Activated effector memory CD4-positive, alpha-beta T cell treated with anti-CD3 and anti-CD28 coated beads, Interleukin-2, amount 50 U/mL, for 16 hours (primary cell): Measurements from ENCODE around the gene MECP2.

ENCODE experiments used
- DNase-seq: peaks from one replicate; pipeline ENCODE4 v3.0.0-alpha.2; 2020

Gene MECP2

GRCh38 chrX:154059231-154059630 lies 38.3 kb downstream of the MECP2 start:
- DNase-seq = no peak

- DNase-seq = no peak
Measured at GRCh38 chrX:154058214-154058997, 39.1 kb downstream of the MECP2 start.

- DNase-seq = no peak
Measured at GRCh38 chrX:154057791-154058190, 39.7 kb downstream of the MECP2 start.

- DNase-seq = peak; percentile 63
Measured at GRCh38 chrX:154056770-154057241, 40.7 kb downstream of the MECP2 start.

- peak; percentile 83 for DNase-seq
Measured at GRCh38 chrX:154051201-154051810, 46.2 kb downstream of the MECP2 start.

- no peak for DNase-seq
Measured at GRCh38 chrX:154050113-154050495, 47.4 kb downstream of the MECP2 start.

- DNase-seq = no peak
Measured at GRCh38 chrX:154049209-154050112, 48.1 kb downstream of the MECP2 start.

GRCh38 chrX:154048398-154048797 lies 49.1 kb downstream of the MECP2 start:
- DNase-seq = no peak

GRCh38 chrX:154046940-154047610 lies 50.4 kb downstream of the MECP2 start:
- no peak for DNase-seq

GRCh38 chrX:154046031-154046781 lies 51.3 kb downstream of the MECP2 start:
- no peak for DNase-seq

- DNase-seq = no peak
Measured at GRCh38 chrX:154044091-154044490, 53.4 kb downstream of the MECP2 start.

- no peak for DNase-seq
Measured at GRCh38 chrX:154043003-154043763, 54.3 kb downstream of the MECP2 start.

GRCh38 chrX:154040863-154041262 lies 56.7 kb downstream of the MECP2 start:
- DNase-seq = no peak

- no peak for DNase-seq
Measured at GRCh38 chrX:154040307-154040756, 57.2 kb downstream of the MECP2 start.

- DNase-seq = no peak
Measured at GRCh38 chrX:154039577-154039976, 57.9 kb downstream of the MECP2 start.

GRCh38 chrX:154038656-154039055 lies 58.9 kb downstream of the MECP2 start:
- no peak for DNase-seq

GRCh38 chrX:154037754-154038153 lies 59.8 kb downstream of the MECP2 start:
- no peak for DNase-seq

- no peak for DNase-seq
Measured at GRCh38 chrX:154036513-154036912, 61.0 kb downstream of the MECP2 start.

- no peak for DNase-seq
Measured at GRCh38 chrX:154033848-154034247, 63.7 kb downstream of the MECP2 start.

- DNase-seq = no peak
Measured at GRCh38 chrX:154032653-154033052, 64.9 kb downstream of the MECP2 start.

GRCh38 chrX:154032160-154032559 lies 65.4 kb downstream of the MECP2 start:
- DNase-seq = no peak
